ENCODE measurements around the gene ZNF584.
A peak's percentile ranks its signal among the peaks of the same experiment; 100 is the strongest.
"Not testable (repeated sequence)": the region's sequence is repeated elsewhere in the genome, so short reads cannot be mapped to it uniquely, and the experiment has no call there.

Gene ZNF584

GRCh38 chr19:58386576-58387337, 21.7 kb upstream of the ZNF584 start, which contains the start of gene RPS5:
Gene RPS5 (plus strand): TSS chr19:58387269. CDS start chr19:58388138, 869 bp downstream.
- peak; percentile 92 to 95 for DNase-seq

GRCh38 chr19:58387338-58388174, 20.9 kb upstream of the ZNF584 start:
- DNase-seq = no peak

- DNase-seq = no peak
Observed at GRCh38 chr19:58388175-58388526, 20.3 kb upstream of the ZNF584 start.

- DNase-seq = no peak
Observed at GRCh38 chr19:58392945-58393724, 15.3 kb upstream of the ZNF584 start.

- no peak for DNase-seq
Observed at GRCh38 chr19:58393725-58394033, 14.8 kb upstream of the ZNF584 start.

- DNase-seq = no peak
Observed at GRCh38 chr19:58394821-58395219, 13.6 kb upstream of the ZNF584 start.

- peak in 1 of 2 experiments; percentile 41 for DNase-seq
Observed at GRCh38 chr19:58395220-58395978, 13.1 kb upstream of the ZNF584 start, which contains the start of gene RNF225. Gene RNF225 (plus strand): TSS chr19:58395656. CDS start chr19:58396090, 434 bp downstream.

GRCh38 chr19:58395979-58396627, 12.3 kb upstream of the ZNF584 start:
- DNase-seq = peak in 1 of 2 experiments; percentile 33

- DNase-seq = no peak
Observed at GRCh38 chr19:58396691-58397532, 11.5 kb upstream of the ZNF584 start.

- no peak for DNase-seq
Observed at GRCh38 chr19:58397533-58398037, 10.9 kb upstream of the ZNF584 start.

GRCh38 chr19:58398087-58398486, 10.4 kb upstream of the ZNF584 start:
- no peak for DNase-seq

GRCh38 chr19:58398545-58398944, 9.9 kb upstream of the ZNF584 start:
- no peak for DNase-seq

- no peak for DNase-seq
Observed at GRCh38 chr19:58399903-58400302, 8.5 kb upstream of the ZNF584 start.

GRCh38 chr19:58400316-58400915, 8.0 kb upstream of the ZNF584 start:
- DNase-seq = no peak

- DNase-seq = peak; percentile 99
Observed at GRCh38 chr19:58400916-58401839, 7.3 kb upstream of the ZNF584 start.

GRCh38 chr19:58401840-58402421, 6.5 kb upstream of the ZNF584 start:
- DNase-seq = no peak

- not testable (repeated sequence) for DNase-seq
Observed at GRCh38 chr19:58403920-58404478, 4.5 kb upstream of the ZNF584 start.
